Activated T-cell treated with anti-CD3 and anti-CD28 coated beads for 24 hours (primary cell): Measurements from ENCODE around the gene TRMT13.

ENCODE experiments used
- DNase-seq: peaks from one replicate; pipeline ENCODE4 v3.0.0-alpha.2; 2020; ENCODE audit warnings: low read depth

Gene TRMT13

GRCh38 chr1:100132566-100133477 lies at the start of gene TRMT13, which contains the start of gene SASS6:
Gene TRMT13, plus strand, starts transcription at chr1:100133163. Its CDS starts 6 bp downstream, at chr1:100133169.
Gene SASS6, minus strand, starts transcription at chr1:100132930. Its CDS starts 116 bp downstream, at chr1:100132814.
- DNase-seq = peak; percentile 89

DNA sequence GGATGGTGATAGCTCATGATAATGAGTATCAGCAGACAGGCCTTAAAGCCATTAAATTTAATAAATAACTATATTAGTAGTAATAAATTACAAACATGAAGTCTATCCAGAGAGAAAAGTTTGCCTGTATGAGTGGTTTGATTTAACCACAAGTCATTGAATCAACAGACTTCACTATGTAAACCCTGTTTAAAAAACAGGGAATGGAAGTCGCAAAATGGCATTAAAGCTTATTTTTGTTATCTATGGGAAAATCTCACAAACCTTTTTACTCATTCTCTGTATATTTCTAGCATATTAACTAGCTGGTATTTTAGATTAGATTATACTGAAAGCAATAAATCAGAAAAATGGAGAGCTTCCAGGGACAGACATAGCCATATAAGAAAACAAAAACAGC lies 45.6 kb upstream of the TRMT13 start:
- DNase-seq = no peak

- no peak for DNase-seq
These were observed 43.9 kb upstream of the TRMT13 start for GRCh38 chr1:100089082-100089481.

DNA sequence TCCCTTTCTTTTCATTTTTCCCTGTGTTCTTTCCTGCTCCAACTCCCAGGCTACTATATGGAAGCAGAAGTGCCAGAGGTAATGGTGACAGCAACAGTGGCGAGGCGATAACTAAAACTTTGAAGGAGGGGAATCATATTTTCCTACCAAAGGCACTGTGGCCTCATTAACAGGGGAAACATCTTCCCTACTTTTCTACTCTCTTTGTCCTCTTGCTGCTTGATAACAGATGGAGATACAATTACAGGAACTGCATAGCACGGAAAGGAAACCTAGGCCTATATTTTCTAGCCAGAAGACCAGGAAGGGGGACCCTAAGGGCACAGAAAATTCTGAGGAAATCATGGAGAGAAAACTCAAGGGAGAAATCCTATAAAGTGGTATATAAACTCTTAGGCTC lies 42.5 kb upstream of the TRMT13 start:
- no peak for DNase-seq

DNA sequence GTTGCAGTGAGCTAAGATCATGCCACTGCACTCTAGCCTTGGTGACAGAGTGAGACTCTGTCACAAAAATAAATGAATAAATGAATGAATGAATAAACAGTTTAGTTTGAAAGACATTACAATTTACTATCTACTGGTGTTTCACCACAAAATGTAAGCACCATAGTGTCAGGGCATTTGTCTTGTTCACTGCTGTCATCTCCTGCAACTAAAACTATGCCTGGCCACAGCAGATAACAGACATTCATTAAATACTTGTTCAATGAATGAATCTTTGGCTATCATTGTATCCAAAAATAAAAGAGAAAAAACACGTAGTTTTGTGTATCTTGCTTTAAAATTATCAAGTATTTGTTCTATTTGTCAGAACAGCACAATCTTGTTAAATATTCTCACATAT lies 32.8 kb upstream of the TRMT13 start:
- DNase-seq = no peak

DNA sequence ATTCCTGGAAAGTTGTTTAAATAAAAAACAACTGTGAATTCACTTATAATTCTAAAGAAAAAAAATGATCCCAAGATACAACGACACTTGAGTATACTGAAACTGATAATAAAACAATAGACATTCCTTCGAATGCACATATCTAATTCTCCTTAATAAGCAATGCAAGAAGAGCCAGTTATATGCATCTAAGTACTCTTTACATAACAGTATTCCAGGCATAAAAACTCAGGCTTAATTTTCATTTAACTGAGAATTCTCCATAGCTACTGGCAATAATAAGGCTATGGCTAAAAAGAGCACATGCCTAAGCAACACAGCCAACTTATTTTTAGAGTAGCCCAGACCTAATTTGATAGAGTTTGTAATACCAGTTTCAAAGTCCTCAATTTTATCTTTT lies 31.4 kb upstream of the TRMT13 start:
- DNase-seq = no peak

DNA sequence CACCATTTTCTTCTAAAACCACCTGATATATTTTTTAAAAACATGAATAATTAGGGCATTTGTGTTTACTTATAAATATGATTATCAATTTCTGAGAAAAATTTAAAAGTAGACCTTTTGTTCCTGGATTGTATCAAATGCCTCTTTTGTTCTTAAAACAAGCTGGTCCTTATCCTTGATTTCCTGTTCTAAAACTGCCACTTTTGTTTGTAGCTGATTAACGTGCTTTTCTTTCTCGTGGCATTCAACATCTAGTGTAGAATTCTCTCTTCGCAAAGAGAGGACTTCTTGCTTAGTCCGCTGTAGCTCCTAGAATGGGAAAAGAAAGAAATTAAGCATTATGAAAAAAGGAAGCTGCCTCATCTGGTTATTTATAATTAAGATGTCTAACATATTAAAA lies 25.3 kb upstream of the TRMT13 start:
- DNase-seq = no peak

- DNase-seq = no peak
These were observed 23.4 kb upstream of the TRMT13 start for GRCh38 chr1:100109554-100110066.

GRCh38 chr1:100115524-100115923 lies 17.4 kb upstream of the TRMT13 start:
- no peak for DNase-seq

- no peak for DNase-seq
These were observed 10.8 kb upstream of the TRMT13 start for GRCh38 chr1:100122177-100122576.

- DNase-seq = no peak
These were observed 5.7 kb upstream of the TRMT13 start for GRCh38 chr1:100127226-100127625.

GRCh38 chr1:100130552-100131077 lies 2.3 kb upstream of the TRMT13 start:
- no peak for DNase-seq

- DNase-seq = no peak
These were observed 1.3 kb upstream of the TRMT13 start for GRCh38 chr1:100131623-100132022.

- no peak for DNase-seq
These were observed 1.9 kb downstream of the TRMT13 start for GRCh38 chr1:100134872-100135271.

DNA sequence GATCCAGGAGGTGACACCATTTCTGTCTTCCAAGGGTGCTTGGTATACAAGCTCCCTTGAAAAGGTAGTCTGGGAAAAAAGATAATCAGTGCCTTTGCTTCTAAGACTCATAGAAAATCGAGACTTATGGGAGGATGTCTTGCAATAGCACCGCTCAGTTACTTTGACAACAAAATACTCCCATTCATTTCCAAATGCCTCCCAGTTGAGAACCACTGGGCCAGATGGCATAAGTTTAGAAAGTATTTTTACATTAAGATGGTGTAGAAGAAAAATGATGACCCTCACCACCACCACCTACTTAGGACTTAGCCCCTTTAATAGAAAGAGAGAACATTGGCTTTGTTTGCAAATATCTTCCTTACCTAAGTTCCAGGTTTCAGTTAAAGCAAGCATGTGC lies 4.6 kb downstream of the TRMT13 start:
- DNase-seq = no peak

DNA sequence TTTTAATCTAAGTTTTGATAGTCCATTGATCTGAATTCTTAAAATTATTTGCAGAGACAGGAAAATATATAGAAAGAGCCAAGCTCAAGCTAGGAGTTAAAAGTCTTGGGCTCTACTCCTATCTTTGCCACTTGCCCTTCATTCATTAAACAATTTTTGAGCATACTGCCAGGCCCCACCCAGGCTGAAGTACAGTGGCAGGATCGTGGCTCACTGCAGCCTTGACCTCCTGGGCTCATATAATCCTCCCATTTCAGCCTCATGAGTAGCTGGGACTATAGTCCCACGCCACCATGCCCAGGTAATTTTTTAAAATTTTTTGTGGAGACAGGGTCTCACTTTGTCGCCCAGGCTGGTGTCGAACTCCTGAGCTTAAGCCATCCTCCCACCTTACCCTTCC lies 8.2 kb downstream of the TRMT13 start:
- no peak for DNase-seq

DNA sequence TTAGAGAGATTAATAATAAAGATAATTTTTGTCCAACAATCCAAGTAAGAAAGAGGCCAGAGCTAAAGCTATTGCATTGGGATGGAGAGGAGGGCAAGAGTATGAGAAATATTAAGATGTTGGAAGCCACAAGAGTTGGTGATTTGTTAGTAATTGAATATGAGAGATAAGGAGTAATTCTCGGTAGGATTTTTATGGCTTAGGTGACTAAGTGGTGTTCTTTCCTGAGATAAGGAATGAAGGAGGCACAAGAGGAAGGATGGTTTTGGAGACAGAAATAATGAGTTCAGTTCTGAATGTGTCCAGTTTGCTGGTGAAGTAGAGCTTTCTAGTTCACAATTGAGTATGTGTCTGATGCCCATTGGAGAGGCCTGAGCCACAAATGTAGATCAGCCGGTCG lies 9.4 kb downstream of the TRMT13 start:
- DNase-seq = no peak

DNA sequence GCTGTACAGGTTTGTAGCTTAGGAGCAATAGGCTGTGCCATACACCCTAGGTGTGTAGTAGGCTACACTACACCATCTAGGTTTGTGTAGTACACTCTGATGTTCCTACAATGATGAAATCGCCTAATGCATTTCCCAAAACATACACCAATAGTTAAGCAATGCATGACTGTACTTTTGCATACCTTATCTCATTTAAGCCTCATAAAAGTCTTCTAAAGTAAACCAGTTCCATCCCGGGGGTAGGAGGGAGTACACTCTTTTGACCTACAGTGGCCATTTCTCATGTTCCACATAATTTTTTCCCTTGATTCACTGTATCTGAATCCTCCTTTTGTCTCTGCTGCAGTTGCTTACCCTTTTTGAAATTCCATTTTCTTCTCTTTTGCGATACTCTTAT lies 12.2 kb downstream of the TRMT13 start:
- no peak for DNase-seq

GRCh38 chr1:100146958-100147357 lies 14.0 kb downstream of the TRMT13 start:
- no peak for DNase-seq

DNA sequence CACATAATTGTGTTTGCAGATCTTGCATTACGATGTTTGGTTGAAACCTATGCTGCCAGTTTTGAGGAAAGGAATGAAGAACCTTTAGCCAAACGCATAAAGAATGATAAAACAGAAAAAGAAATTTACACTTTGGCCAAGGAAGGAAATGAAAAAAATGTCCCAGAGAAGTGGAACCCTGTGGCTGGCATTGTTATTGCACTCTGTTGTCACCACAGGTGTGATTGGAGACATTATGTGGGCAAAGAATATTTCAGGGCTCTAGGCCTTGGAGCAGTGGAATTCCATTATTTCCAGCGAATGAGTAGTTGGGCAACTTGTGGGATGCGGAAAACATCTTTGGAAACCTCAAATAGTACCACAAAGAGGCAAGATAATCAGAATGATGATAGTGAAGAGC lies 14.9 kb downstream of the TRMT13 start:
- no peak for DNase-seq

DNA sequence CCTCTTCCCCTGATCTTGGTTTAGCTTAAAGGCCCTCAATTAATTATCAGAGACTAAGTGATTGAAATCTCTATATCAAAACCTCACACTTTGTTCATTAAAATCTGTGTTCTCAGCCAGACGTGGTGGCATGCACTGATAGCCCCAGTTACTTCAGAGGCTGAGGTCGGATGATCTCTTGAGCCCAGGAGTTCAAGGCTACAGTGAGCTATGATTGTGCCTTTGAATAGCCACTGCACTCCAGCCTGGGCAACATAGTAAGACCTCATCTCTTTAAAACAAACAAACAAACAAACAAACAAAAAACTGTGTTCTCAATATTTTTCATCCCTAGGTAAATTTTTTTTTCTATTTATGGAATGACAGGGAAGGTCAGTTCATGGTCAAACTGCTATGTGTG lies 18.7 kb downstream of the TRMT13 start:
- no peak for DNase-seq

DNA sequence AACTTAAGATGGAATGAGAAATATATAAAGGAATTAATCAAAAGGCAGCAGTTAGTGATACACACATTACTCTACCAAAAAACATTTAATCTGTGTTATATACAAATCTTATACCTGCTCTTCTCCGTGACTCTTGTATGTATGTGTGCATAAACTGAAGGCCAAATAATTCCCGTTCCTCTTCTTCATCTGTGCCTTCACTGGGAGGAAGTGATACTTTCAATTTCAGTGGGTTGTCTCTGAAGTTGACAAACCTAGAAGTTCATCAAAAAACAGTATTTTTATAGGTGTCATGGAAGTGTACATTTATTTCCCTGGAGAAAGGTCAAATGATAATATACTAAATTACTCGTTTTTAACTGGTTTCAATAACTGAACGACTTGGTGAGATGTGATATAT lies 19.3 kb downstream of the TRMT13 start:
- DNase-seq = no peak

DNA sequence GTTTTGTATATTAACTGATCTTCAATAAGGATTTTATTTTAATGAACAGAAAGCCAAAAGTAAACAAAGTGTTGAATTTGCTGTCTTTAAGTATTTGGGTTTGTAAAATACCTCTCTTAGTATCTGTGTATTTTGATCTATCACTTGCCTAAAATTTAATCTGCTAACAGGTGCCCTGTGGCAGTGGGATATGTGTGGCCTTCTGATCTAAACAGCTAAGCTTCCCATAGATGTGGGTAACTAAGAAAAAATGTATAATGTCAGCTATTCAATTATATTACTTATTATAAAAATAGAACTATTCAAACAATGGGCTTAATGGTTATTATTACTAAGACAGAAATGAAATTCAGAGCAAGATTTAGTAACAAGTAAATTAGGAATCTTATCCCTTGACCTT lies 29.9 kb downstream of the TRMT13 start:
- DNase-seq = no peak

DNA sequence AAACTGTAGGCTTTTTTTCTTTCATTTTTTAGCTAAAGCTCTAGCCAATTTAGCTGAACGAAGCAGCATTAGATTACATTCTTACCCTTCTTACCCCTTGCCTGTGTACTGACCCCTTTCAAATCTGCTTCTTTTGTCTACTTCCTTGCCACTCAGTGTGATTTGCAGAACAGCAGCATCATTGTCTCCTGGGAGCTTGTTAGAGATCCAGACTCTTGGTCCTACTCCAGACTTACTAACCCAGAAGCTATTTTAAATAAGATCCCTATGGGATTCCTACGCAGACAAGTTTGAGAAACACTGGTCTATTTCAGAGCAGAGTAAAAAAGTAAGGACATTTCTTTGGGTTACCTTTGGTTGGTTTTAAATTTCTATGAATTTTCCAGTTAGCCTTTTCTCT lies 31.3 kb downstream of the TRMT13 start:
- DNase-seq = no peak
